Hematopoietic multipotent progenitor cell treated with erythropoietin and hydrocortisone succinate and interleukin-3 and kit ligand, for 4 days (in vitro differentiated cells): ENCODE measurements around the gene MYO15B.
"Not testable (repeated sequence)": the region's sequence is repeated elsewhere in the genome, so short reads cannot be mapped to it uniquely, and the experiment has no call there.

Experiments
- DNase-seq: peaks from one replicate; pipeline ENCODE4 v3.0.0-alpha.2; 2015

Gene MYO15B

GRCh38 chr17:75576661-75577060 is 10.9 kb upstream of the MYO15B start:
- no peak for DNase-seq

- DNase-seq: peak; percentile 52
These were observed 6.4 kb upstream of the MYO15B start for GRCh38 chr17:75581121-75581725.

GRCh38 chr17:75583197-75583596 is 4.4 kb upstream of the MYO15B start:
- not testable (repeated sequence) for DNase-seq

- no peak for DNase-seq
These were observed 2.8 kb upstream of the MYO15B start for GRCh38 chr17:75584849-75585175.

GRCh38 chr17:75588596-75589011 is 1.0 kb downstream of the MYO15B start:
- DNase-seq: no peak

GRCh38 chr17:75589012-75589918 is 1.7 kb downstream of the MYO15B start:
- DNase-seq: peak; percentile 97

- DNase-seq: no peak
These were observed 2.3 kb downstream of the MYO15B start for GRCh38 chr17:75589919-75590303.

GRCh38 chr17:75590314-75590761 is 2.7 kb downstream of the MYO15B start:
- DNase-seq: no peak

GRCh38 chr17:75590849-75591721 is 3.5 kb downstream of the MYO15B start:
- DNase-seq: no peak

GRCh38 chr17:75591722-75592302 is 4.2 kb downstream of the MYO15B start:
- DNase-seq: no peak

GRCh38 chr17:75592348-75593020 is 4.9 kb downstream of the MYO15B start:
- no peak for DNase-seq

GRCh38 chr17:75593430-75593829 is 5.8 kb downstream of the MYO15B start:
- DNase-seq: not testable (repeated sequence)

GRCh38 chr17:75594499-75595283 is 7.1 kb downstream of the MYO15B start:
- DNase-seq: no peak

GRCh38 chr17:75595284-75595919 is 7.8 kb downstream of the MYO15B start:
- DNase-seq: no peak

GRCh38 chr17:75595920-75596313 is 8.3 kb downstream of the MYO15B start:
- DNase-seq: no peak

- DNase-seq: no peak
These were observed 8.9 kb downstream of the MYO15B start for GRCh38 chr17:75596320-75597087.

- peak; percentile 87 for DNase-seq
These were observed 13.7 kb downstream of the MYO15B start for GRCh38 chr17:75601057-75601987.

GRCh38 chr17:75602644-75603043 is 15.0 kb downstream of the MYO15B start:
- DNase-seq: no peak

GRCh38 chr17:75603123-75603522 is 15.5 kb downstream of the MYO15B start:
- no peak for DNase-seq
